HepG2 (cell line): ENCODE measurements around the gene KIF2C. TPM values are rescaled to one million over a fixed set of nuclear protein-coding genes. Genes with fewer than 3 reads are reported as not detected.

ENCODE experiments used
- ATF7 ChIP-seq, 2 experiments: fragments of 450-650 bp in 1 of 2; sonication (generic) in 1 of 2; formaldehyde crosslinking in 1 of 2; IDR thresholded peaks; 2 replicates each; pipeline versions ENCODE4 v1.4.0 to v1.6.1; 2016 to 2020; ENCODE audit warnings: antibody characterized with exemption in 1 of 2, mild to moderate bottlenecking in 1 of 2, missing genetic modification reagents in 1 of 2
- ATRX ChIP-seq: sonication (generic); formaldehyde crosslinking; IDR thresholded peaks from 2 replicates; pipeline ENCODE4 v1.4.0; 2020; ENCODE audit warnings: missing genetic modification reagents, borderline replicate concordance
- FOXJ3 ChIP-seq: sonication (generic); formaldehyde crosslinking; IDR thresholded peaks from 2 replicates; pipeline ENCODE4 v1.4.0; 2020; ENCODE audit warnings: missing genetic modification reagents, mild to moderate bottlenecking, borderline replicate concordance
- HNRNPL ChIP-seq: fragments of 200-400 bp; formaldehyde crosslinking; IDR thresholded peaks from 2 replicates; pipeline ENCODE4 v1.6.1; 2017; ENCODE audit warnings: mild to moderate bottlenecking, low read depth, low read length
- IKZF5 ChIP-seq: IDR thresholded peaks from 2 replicates; pipeline ENCODE4 v1.6.1; 2018; ENCODE audit warnings: missing genetic modification reagents, mild to moderate bottlenecking, missing compliant biosample characterization
- MIER2 ChIP-seq: IDR thresholded peaks from 2 replicates; pipeline ENCODE4 v1.6.1; 2016; ENCODE audit warnings: missing biosample characterization, missing genetic modification reagents
- MXI1 ChIP-seq: IDR thresholded peaks from 3 replicates; pipeline ENCODE4 v1.6.1; 2012; ENCODE audit warnings: low read depth, low read length, inconsistent platforms, borderline replicate concordance
- NCOA2 ChIP-seq: sonication (generic); formaldehyde crosslinking; IDR thresholded peaks from 2 replicates; pipeline ENCODE4 v1.8.0; 2022; ENCODE audit warnings: inconsistent platforms
- PLRG1 ChIP-seq: fragments of 450-650 bp; conservative IDR thresholded peaks from 2 replicates; pipeline ENCODE4 v1.6.1; 2016
- RNF2 ChIP-seq: fragments of 450-650 bp; conservative IDR thresholded peaks from 2 replicates; pipeline ENCODE4 v1.6.1; 2016; ENCODE audit warnings: low read depth
- RORA ChIP-seq: sonication (generic); formaldehyde crosslinking; IDR thresholded peaks from 2 replicates; pipeline ENCODE4 v1.5.0; 2020; ENCODE audit warnings: mild to moderate bottlenecking, missing genetic modification reagents, moderate library complexity
- SATB2 ChIP-seq: sonication (generic); formaldehyde crosslinking; IDR thresholded peaks from 2 replicates; pipeline ENCODE4 v1.5.0; 2020; ENCODE audit warnings: missing genetic modification reagents
- SOX13 ChIP-seq, 3 experiments: fragments of 450-650 bp in 1 of 3; sonication (generic) in 1 of 3; formaldehyde crosslinking in 1 of 3; IDR thresholded peaks in 2 of 3; conservative IDR thresholded peaks in 1 of 3; 2 replicates each; pipeline versions ENCODE4 v1.5.0 to v1.6.1; 2016 to 2020; ENCODE audit warnings: antibody characterized with exemption in 1 of 3, mild to moderate bottlenecking in 1 of 3, missing compliant biosample characterization in 1 of 3, missing genetic modification reagents in 1 of 3, moderate library complexity in 1 of 3
- SRSF9 ChIP-seq: fragments of 200-400 bp; formaldehyde crosslinking; IDR thresholded peaks from 2 replicates; pipeline ENCODE4 v1.6.1; 2018; ENCODE audit warnings: borderline replicate concordance, mild to moderate bottlenecking, low read depth, low read length; ENCODE audit not compliant: insufficient read depth, poor library complexity, severe bottlenecking
- WIZ ChIP-seq: sonication (generic); formaldehyde crosslinking; IDR thresholded peaks from 2 replicates; pipeline ENCODE4 v1.5.1; 2020; ENCODE audit warnings: mild to moderate bottlenecking, missing genetic modification reagents
- ZC3H4 ChIP-seq: sonication (generic); formaldehyde crosslinking; IDR thresholded peaks from 2 replicates; pipeline ENCODE4 v1.4.0; 2020; ENCODE audit warnings: missing genetic modification reagents, borderline replicate concordance
- ZNF136 ChIP-seq: sonication (generic); formaldehyde crosslinking; IDR thresholded peaks from 2 replicates; pipeline ENCODE4 v1.8.1; 2022; ENCODE audit warnings: low read depth, mild to moderate bottlenecking, moderate library complexity, missing genetic modification reagents
- ZNF282 ChIP-seq: fragments of 450-650 bp; IDR thresholded peaks from 2 replicates; pipeline ENCODE4 v1.6.1; 2018; ENCODE audit not compliant: partially characterized antibody
- ZNF546 ChIP-seq: sonication (generic); formaldehyde crosslinking; conservative IDR thresholded peaks from 2 replicates; pipeline ENCODE4 v1.8.1; 2023; ENCODE audit warnings: mild to moderate bottlenecking, missing genetic modification reagents
- ZNF570 ChIP-seq: sonication (generic); formaldehyde crosslinking; IDR thresholded peaks from 2 replicates; pipeline ENCODE4 v1.4.0; 2020; ENCODE audit warnings: mild to moderate bottlenecking, missing genetic modification reagents, borderline replicate concordance
- ZNF776 ChIP-seq: sonication (generic); formaldehyde crosslinking; IDR thresholded peaks from 2 replicates; pipeline ENCODE4 v1.4.0; 2020; ENCODE audit warnings: mild to moderate bottlenecking, missing genetic modification reagents
- ZNF839 ChIP-seq: sonication (generic); formaldehyde crosslinking; IDR thresholded peaks from 2 replicates; pipeline ENCODE4 v1.4.0; 2020; ENCODE audit warnings: missing genetic modification reagents, mild to moderate bottlenecking, borderline replicate concordance
- ZSCAN9 ChIP-seq: IDR thresholded peaks from 2 replicates; pipeline ENCODE4 v1.6.1; 2016; ENCODE audit warnings: borderline replicate concordance
- polyA plus RNA-seq, 8 experiments: library from polyadenylated mRNA; depleted of rRNA in 3 of 8; stranded (reverse) in 7 of 8; unstranded in 1 of 8; fragments of >200 nt; fragmentation: Illumina TruSeq in 4 of 8; extraction: Trizol in 4 of 8; gene quantifications; 2 replicates each; pipeline versions ENCODE4 v1.2.1 to v1.2.3, GENCODE V29; 2011 to 2016; ENCODE audit warnings: low read depth in 4 of 8, missing spikeins in 1 of 8, mixed read lengths in 1 of 8; ENCODE audit not compliant: insufficient read depth in 1 of 8
- total RNA-seq, 5 experiments: library from RNA; depleted of rRNA; stranded (reverse); fragments of >200 nt; fragmentation: Illumina TruSeq; extraction: Trizol; gene quantifications; 2 replicates each; pipeline ENCODE4 v1.2.3, GENCODE V29; 2016; ENCODE audit warnings: low read depth in 1 of 5
- TF ChIP-seq, protein P1 (sequence below): sonication (generic); formaldehyde crosslinking; conservative IDR thresholded peaks from 2 replicates; pipeline ENCODE4 v1.8.1; 2023; ENCODE audit warnings: missing genetic modification reagents
- TF ChIP-seq, protein P2 (sequence below): sonication (generic); formaldehyde crosslinking; IDR thresholded peaks from 2 replicates; pipeline ENCODE4 v1.8.1; 2023; ENCODE audit warnings: mild to moderate bottlenecking, missing genetic modification reagents

KIF2C gene
- total and polyA plus RNA-seq, 2 of the 13 experiments (the other 11 are each of a cell fraction or from before 2014, with no cell fraction given), result 29.7 to 53.7 TPM

GRCh38 chr1:44807364-44808062 is 67.9 kb downstream of the KIF2C start (continued):
- TF ChIP-seq, protein P1, sequence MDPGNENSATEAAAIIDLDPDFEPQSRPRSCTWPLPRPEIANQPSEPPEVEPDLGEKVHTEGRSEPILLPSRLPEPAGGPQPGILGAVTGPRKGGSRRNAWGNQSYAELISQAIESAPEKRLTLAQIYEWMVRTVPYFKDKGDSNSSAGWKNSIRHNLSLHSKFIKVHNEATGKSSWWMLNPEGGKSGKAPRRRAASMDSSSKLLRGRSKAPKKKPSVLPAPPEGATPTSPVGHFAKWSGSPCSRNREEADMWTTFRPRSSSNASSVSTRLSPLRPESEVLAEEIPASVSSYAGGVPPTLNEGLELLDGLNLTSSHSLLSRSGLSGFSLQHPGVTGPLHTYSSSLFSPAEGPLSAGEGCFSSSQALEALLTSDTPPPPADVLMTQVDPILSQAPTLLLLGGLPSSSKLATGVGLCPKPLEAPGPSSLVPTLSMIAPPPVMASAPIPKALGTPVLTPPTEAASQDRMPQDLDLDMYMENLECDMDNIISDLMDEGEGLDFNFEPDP (CRISPR knock-in tag), result no peak
- TF ChIP-seq RNF2, result peak; percentile 97
- TF ChIP-seq ATRX (CRISPR knock-in tag), result no peak
- TF ChIP-seq SRSF9, result no peak
- peak; percentile 100 for TF ChIP-seq FOXJ3 (CRISPR knock-in tag)
- TF ChIP-seq IKZF5 (CRISPR knock-in tag), result 0 out of 2 replicates have a peak, but pooled peaks have one; percentile 38
- no peak for TF ChIP-seq ZNF136 (CRISPR knock-in tag)
- TF ChIP-seq ZSCAN9 (CRISPR knock-in tag), result peak; percentile 91
- peak; percentile 17; the same call in 1 of the 2 replicates for TF ChIP-seq ATF7 (IDR thresholded peaks at IDR 0.05)
- TF ChIP-seq ATF7 (CRISPR knock-in tag; IDR thresholded peaks at IDR 0.05), result peak; percentile 93
- TF ChIP-seq NCOA2, result peak; percentile 34; the same call in 1 of the 2 replicates
- 0 out of 2 replicates have a peak, but pooled peaks have one; percentile 79 for TF ChIP-seq ZNF839 (CRISPR knock-in tag)
- no peak for TF ChIP-seq ZNF282
- TF ChIP-seq ZC3H4 (CRISPR knock-in tag), result no peak
- TF ChIP-seq WIZ (CRISPR knock-in tag), result peak; percentile 32; the same call in 1 of the 2 replicates
- peak; percentile 98 for TF ChIP-seq MXI1
- TF ChIP-seq HNRNPL, result 0 out of 2 replicates have a peak, but pooled peaks have one; percentile 12
- TF ChIP-seq RORA (CRISPR knock-in tag), result no peak
- peak; percentile 13 for TF ChIP-seq SOX13 (IDR thresholded peaks at IDR 0.05)
- TF ChIP-seq SOX13 (CRISPR knock-in tag; conservative IDR thresholded peaks at IDR 0.05 in 1 of 2, IDR thresholded peaks at IDR 0.05 in 1 of 2), result peak in 1 of 2 experiments; percentile 80; a peak in 2 of 4 replicates
- TF ChIP-seq PLRG1, result no peak
- TF ChIP-seq MIER2 (CRISPR knock-in tag), result 0 out of 2 replicates have a peak, but pooled peaks have one; percentile 52
- TF ChIP-seq ZNF546 (CRISPR knock-in tag), result no peak
- TF ChIP-seq ZNF570, result no peak
- no peak for TF ChIP-seq ZNF776
- TF ChIP-seq SATB2, result no peak
- TF ChIP-seq, protein P2, sequence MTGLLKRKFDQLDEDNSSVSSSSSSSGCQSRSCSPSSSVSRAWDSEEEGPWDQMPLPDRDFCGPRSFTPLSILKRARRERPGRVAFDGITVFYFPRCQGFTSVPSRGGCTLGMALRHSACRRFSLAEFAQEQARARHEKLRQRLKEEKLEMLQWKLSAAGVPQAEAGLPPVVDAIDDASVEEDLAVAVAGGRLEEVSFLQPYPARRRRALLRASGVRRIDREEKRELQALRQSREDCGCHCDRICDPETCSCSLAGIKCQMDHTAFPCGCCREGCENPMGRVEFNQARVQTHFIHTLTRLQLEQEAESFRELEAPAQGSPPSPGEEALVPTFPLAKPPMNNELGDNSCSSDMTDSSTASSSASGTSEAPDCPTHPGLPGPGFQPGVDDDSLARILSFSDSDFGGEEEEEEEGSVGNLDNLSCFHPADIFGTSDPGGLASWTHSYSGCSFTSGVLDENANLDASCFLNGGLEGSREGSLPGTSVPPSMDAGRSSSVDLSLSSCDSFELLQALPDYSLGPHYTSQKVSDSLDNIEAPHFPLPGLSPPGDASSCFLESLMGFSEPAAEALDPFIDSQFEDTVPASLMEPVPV (CRISPR knock-in tag), result peak; percentile 26; the same call in 1 of the 2 replicates
